Measurements from ENCODE around the gene RRAS2. TPM values are rescaled to one million over a fixed set of nuclear protein-coding genes. Genes with fewer than 3 reads are reported as not detected.

The RRAS2 gene
- total and polyA plus RNA-seq, 9 of the 15 experiments (the other 6 are each of a cell fraction or from before 2014, with no cell fraction given), result 9.4 to 47.5 (median 37.6) TPM

DNA sequence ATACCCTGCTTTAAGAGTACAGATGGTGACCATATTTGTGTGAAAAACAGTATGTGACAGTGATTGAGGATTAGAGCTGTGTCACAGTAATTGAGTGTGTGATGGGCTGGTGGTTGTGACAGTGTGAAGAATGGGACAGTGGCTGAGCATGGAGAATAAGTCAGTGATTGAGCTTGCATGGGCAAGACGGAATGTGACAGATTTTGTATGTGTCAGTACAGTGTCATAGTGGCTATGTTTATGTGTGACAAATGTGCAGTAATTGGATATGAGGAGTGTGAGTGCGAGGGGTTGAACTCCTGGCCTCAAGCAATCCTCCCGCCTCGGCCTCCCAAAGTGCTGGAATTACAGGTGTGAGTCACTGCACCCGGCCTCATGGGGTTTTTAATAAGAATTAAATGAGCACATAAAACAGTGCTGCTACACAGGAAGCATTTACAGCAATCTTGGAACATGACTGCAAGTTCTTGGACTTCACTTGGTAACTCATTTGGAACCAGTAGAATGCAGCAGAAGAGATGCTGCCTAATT lies 583 bp upstream of the RRAS2 start:
- peak overlapping the region; percentile 91 for H3K4me2 ChIP-seq (ENCODE audit: insufficient read depth, low read length)
- WGBS (ENCODE audit: insufficient coverage, low coverage, missing lambda C conversion rate), result 43% methylated on average over 5 of the region's 5 CpGs
- H3K27ac ChIP-seq (ENCODE audit: extremely low read depth, low read depth, low read length), result no peak overlapping the region
- peak overlapping the region; percentile 89 for H2AFZ ChIP-seq (ENCODE audit: low read depth, low read length)
- intact Hi-C loops (cut with micrococcal nuclease), result loop anchor here (5.0 kb wide), 1 partner anchor 58 kb away; no protein-coding TSS in a partner anchor
- no peak for FAIRE-seq
- DNase-seq (ENCODE audit: extremely low read depth in 1 of 4, low spot score in 3 of 4), result no peak
- H3K9me1 ChIP-seq (ENCODE audit: control insufficient read depth, insufficient read depth, low read length), result no peaks in the 10 kb centered on the region
- H3K27me3 ChIP-seq (ENCODE audit: control insufficient read depth in 2 of 2, insufficient read depth in 2 of 2, low read length in 2 of 2), result peaks cover 0 to 14% of the 10 kb centered on the region in 2 experiments; a peak in 3 of 5 replicates
- no peaks in the 10 kb centered on the region; the same call in 1 of the 2 replicates for H4K20me1 ChIP-seq (replicated peaks; ENCODE audit: control insufficient read depth, insufficient read depth, low read length)
- BruUV-seq (replicated peaks), result no TSS peak
- H3K79me2 ChIP-seq (ENCODE audit: control insufficient read depth, insufficient read depth, low read length), result peaks cover 39% of the 10 kb centered on the region
- ChIA-PET CTCF (ENCODE audit: low intra/inter-chr PET ratio) (no interaction called here), POLR2A (no interaction called here)
- 0 out of 4 replicates have a peak overlapping the region, but pooled peaks of 1 of the 2 experiments have one; percentile 26 for H3K9ac ChIP-seq (ENCODE audit: insufficient read depth in 1 of 2, low read depth in 2 of 2, low read length in 2 of 2)
- in situ Hi-C loops (cut with MboI), result no loop called here
- ATAC-seq, result no peak
- no peak for TF ChIP-seq RCOR1 (IDR thresholded peaks at IDR 0.05; ENCODE audit: borderline replicate concordance in 1 of 2, low read depth in 2 of 2, low read length in 2 of 2)
- no peak for TF ChIP-seq SAFB (IDR thresholded peaks at IDR 0.05; ENCODE audit: borderline replicate concordance, low read depth, low read length)
- TF ChIP-seq, protein P1, sequence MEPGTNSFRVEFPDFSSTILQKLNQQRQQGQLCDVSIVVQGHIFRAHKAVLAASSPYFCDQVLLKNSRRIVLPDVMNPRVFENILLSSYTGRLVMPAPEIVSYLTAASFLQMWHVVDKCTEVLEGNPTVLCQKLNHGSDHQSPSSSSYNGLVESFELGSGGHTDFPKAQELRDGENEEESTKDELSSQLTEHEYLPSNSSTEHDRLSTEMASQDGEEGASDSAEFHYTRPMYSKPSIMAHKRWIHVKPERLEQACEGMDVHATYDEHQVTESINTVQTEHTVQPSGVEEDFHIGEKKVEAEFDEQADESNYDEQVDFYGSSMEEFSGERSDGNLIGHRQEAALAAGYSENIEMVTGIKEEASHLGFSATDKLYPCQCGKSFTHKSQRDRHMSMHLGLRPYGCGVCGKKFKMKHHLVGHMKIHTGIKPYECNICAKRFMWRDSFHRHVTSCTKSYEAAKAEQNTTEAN (CRISPR knock-in tag; IDR thresholded peaks at IDR 0.05), result 0 out of 2 replicates have a peak, but pooled peaks have one; percentile 39
- no peak for TF ChIP-seq NFYB (IDR thresholded peaks at IDR 0.05; ENCODE audit: extremely low read depth, insufficient read length)
- 0 out of 4 replicates have a peak, but pooled peaks of 1 of the 2 experiments have one; percentile 6 for TF ChIP-seq KDM1A (IDR thresholded peaks at IDR 0.05)
- TF ChIP-seq SMAD1 (IDR thresholded peaks at IDR 0.05; ENCODE audit: low read depth, low read length, partially characterized antibody), result no peak
- no peak for TF ChIP-seq ZNF174 (CRISPR knock-in tag; IDR thresholded peaks at IDR 0.05)
- no peaks in the 10 kb centered on the region for H3K9me3 ChIP-seq (replicated peaks; ENCODE audit: control insufficient read depth, insufficient read depth, low read depth, low read length)
- peaks cover 5% of the 10 kb centered on the region; the same call in 1 of the 3 replicates for H3K36me3 ChIP-seq (ENCODE audit: control insufficient read depth, insufficient read depth, low read length)
- H3K4me1 ChIP-seq (replicated peaks in 1 of 2; ENCODE audit: control insufficient read depth in 2 of 2, insufficient read depth in 2 of 2, low read length in 2 of 2), result peaks cover 6 to 12% of the 10 kb centered on the region in 2 experiments; a peak in 3 of 5 replicates
- peak overlapping the region; percentile 94 for H3K4me3 ChIP-seq
